Fibroblast of villous mesenchyme (primary cell): Measurements from ENCODE around the gene TUBA3D. TPM values are rescaled to one million over a fixed set of nuclear protein-coding genes. Genes with fewer than 3 reads are reported as not detected.
"Not testable (repeated sequence)": the region's sequence is repeated elsewhere in the genome, so short reads cannot be mapped to it uniquely, and the experiment has no call there.

Experiments used
- DNase-seq: peaks from one replicate; pipeline ENCODE4 v3.0.0-alpha.2; 2010; ENCODE audit warnings: low read depth
- H3K4me3 ChIP-seq: 2 replicates; pipeline ENCODE4 v1.5.1; 2011; ENCODE audit warnings: low read depth, mild to moderate bottlenecking, low read length
- total RNA-seq: library from RNA; depleted of rRNA; stranded (reverse); fragments of >200 nt; gene quantifications from 2 replicates; pipeline ENCODE4 v1.2.3, GENCODE V29; 2012
- TF ChIP-seq, protein P1 (sequence below): IDR thresholded peaks from 2 replicates; pipeline ENCODE4 v1.5.1; 2012; ENCODE audit warnings: low read depth, mild to moderate bottlenecking, low read length; ENCODE audit not compliant: insufficient read depth

The TUBA3D gene
- total RNA-seq, 1 donor = not detected

DNA sequence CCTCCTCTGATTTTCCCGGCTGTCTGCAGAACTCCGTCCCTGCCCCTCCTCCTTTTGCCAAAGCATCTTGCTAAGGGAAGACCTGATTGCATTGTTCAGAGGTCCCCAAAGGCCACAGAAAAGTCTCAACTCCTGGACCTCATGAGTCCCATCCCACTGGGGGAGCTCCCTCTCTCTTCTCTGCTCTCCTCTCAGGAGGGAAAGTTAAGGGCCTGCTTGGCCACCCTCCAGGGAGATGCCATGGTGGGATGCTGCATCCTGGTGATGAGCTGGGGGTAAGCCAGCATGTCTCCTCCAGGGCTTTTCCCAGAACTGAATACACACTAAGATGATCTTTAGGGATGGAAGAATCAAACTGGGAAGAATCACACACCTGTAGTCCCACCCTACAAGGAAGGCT, 2.7 kb upstream of the TUBA3D start:
- H3K4me3 ChIP-seq, DNase-seq: not testable (repeated sequence)

GRCh38 chr2:131476363-131476762, 444 bp downstream of the TUBA3D start:
- not testable (repeated sequence) for H3K4me3 ChIP-seq, DNase-seq

DNA sequence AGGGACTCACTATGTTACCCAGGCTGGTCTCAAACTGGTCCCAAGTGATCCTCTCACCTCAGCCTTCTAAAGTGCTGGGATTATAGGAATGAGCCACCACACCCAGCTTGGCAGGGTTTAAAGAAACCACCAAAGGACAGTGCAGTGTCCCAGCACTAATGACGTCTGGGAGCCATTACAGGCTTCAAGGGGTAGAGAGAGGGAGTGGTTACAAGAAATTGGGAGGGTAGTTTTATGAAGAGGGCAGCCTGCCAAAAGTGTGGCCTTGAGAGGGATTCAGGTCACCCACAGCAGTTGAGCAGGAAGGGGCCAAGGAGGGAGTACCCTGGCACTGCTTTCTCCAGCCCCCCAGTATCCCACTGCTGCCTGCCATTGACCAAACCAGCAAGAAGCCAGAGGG, 1.3 kb downstream of the TUBA3D start:
- not testable (repeated sequence) for DNase-seq, H3K4me3 ChIP-seq

GRCh38 chr2:131478074-131478849, 2.3 kb downstream of the TUBA3D start:
- not testable (repeated sequence) for H3K4me3 ChIP-seq, DNase-seq

DNA sequence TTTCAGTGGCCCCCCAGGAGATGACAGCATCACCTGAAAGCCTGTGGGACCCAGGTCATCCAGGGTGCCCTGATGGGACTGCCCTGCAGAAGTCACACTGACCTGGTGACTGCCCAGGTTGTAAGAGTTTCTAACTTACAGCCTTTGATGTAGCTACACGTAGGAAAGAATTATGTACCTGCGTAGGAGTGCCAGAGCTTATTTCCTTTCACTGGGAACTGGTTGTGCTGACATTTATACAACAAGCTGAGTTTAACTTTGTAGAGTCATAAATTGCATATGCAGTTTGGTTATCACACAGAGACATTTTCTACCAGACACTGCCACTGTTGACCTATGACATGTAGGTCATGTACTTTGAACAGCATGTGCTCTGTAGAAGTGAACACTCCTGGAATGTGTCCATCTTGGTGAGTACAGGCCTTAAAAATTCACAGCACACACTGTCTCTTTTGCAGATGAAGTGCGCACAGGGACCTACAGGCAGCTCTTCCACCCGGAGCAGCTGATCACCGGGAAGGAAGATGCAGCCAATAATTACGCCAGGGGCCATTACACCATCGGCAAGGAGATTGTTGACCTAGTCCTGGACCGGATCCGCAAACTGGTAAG, 3.0 kb downstream of the TUBA3D start:
- peak; percentile 31 for DNase-seq
- not testable (repeated sequence) for H3K4me3 ChIP-seq

DNA sequence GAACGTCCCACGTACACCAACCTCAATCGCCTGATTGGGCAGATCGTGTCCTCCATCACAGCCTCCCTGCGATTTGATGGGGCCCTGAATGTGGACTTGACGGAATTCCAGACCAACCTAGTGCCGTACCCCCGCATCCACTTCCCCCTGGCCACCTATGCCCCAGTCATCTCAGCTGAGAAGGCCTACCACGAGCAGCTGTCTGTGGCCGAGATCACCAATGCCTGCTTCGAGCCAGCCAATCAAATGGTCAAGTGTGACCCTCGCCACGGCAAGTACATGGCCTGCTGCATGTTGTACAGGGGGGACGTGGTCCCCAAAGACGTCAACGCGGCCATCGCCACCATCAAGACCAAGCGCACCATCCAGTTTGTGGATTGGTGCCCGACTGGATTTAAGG, 4.4 kb downstream of the TUBA3D start:
- not testable (repeated sequence) for DNase-seq, H3K4me3 ChIP-seq

GRCh38 chr2:131482506-131483155, 6.7 kb downstream of the TUBA3D start:
- H3K4me3 ChIP-seq, DNase-seq: not testable (repeated sequence)

DNA sequence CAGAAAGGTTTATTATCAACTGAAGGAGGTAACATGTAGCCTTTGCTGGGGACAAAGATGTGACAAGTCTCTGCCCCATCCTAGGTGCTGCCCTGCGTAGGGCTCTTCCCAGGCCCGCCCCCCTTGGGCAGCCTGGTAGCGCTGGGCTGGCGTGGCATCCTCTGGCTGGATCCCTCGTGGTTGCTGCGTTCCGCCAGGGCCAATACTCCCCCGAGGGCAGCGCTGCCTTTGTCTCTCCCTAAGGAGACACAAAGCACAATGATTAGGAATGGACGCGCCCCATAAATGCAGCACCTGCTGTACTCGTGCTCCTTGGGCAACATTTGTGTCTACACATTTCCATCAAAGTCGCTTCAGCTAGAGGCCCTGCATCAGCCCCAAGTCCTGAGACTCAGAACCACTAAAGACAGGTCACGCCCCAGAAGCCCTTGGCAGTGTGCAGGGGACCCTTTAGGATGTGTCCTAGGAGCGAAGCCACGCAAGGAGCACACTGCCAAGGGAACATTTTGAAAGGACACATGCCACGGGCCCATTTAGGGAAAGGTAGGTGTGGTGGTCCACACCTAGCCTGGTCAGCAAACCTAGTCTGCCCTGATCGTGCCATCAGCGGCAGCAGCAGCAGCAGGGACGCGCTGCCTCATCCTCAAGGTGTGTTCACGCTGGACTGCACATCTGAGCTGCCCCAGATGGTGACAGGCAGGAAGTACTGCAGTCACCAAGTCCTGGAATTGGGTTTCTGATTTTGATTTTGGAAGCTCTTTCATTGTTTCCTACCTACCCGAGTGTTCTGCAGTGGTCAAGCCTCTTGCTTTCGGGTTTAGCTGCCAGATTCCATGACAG, 8.3 kb downstream of the TUBA3D start:
- DNase-seq, H3K4me3 ChIP-seq: not testable (repeated sequence)

DNA sequence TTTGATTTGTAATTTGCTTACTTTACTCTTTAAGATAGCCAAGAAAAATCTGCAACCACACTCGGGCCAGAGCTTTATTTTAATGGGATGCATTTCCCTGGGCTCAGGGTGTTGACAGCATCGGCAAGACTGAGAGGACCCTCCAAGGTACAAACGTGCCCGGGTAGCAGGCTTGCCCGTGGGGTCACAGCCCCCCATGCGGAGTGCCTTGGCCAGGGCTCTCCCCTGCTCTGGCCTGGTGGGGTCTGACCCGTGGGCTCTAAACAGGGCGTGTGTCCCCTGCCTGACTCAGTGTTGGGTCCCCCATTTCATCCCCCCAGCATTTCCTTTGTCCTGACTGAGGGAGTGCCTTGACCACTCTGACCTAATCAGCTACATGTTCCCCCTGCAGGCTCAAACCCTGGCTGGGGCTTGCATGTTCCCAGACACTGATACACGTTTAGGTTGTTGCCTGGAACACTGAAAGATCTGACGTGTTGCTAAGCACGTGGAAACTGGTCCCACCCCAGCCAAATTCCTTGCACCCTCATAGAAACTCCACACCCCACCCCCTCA, 9.1 kb downstream of the TUBA3D start:
- not testable (repeated sequence) for DNase-seq, H3K4me3 ChIP-seq

DNA sequence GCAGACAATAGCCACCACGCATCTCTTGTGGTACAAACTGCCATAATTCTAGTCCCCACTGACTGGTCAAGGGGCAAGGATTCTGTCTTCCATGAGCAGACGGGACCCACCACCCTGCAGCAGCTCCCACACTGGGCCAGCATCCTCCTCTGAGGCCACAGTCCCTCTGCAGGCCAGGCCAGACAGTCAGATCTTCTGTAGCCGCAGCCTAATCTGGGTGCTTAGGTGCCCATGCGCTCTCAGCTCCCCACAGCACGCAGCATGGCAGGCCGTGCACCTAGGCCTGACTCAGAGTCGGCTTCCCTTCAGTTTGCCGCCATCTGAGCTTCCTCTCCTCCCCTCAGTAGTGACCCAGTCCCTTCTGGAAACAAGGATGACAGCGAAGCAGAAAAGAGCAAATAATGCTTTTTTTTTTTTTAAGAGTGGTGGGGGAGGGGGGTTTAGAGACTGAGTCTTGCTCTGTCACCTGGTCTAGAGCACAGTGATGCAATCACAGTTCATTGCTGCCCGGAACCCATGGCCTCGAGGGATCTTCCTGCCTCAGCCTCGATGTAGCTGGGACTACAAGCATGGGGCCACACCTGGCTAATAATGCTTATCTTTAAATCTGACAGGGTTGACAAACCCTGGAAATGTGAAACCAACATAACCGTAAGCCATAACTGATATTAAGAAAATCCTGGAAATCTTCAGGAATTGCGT, 10.4 kb downstream of the TUBA3D start:
- not testable (repeated sequence) for H3K4me3 ChIP-seq, DNase-seq

- TF ChIP-seq, protein P1, sequence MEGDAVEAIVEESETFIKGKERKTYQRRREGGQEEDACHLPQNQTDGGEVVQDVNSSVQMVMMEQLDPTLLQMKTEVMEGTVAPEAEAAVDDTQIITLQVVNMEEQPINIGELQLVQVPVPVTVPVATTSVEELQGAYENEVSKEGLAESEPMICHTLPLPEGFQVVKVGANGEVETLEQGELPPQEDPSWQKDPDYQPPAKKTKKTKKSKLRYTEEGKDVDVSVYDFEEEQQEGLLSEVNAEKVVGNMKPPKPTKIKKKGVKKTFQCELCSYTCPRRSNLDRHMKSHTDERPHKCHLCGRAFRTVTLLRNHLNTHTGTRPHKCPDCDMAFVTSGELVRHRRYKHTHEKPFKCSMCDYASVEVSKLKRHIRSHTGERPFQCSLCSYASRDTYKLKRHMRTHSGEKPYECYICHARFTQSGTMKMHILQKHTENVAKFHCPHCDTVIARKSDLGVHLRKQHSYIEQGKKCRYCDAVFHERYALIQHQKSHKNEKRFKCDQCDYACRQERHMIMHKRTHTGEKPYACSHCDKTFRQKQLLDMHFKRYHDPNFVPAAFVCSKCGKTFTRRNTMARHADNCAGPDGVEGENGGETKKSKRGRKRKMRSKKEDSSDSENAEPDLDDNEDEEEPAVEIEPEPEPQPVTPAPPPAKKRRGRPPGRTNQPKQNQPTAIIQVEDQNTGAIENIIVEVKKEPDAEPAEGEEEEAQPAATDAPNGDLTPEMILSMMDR = no peak
- H3K4me3 ChIP-seq = no peak overlapping the region
- no peak for DNase-seq
These were observed 12.6 kb downstream of the TUBA3D start for GRCh38 chr2:131488306-131489205.

- DNase-seq = not testable (repeated sequence)
These were observed 14.9 kb downstream of the TUBA3D start for GRCh38 chr2:131490616-131491468.

GRCh38 chr2:131491469-131491836, 15.5 kb downstream of the TUBA3D start:
- peak overlapping the region; percentile 54 for H3K4me3 ChIP-seq
- DNase-seq = not testable (repeated sequence)

More at GRCh38 chr2:131490616-131491468, 14.9 kb downstream of the TUBA3D start:
- H3K4me3 ChIP-seq = peak overlapping the region; percentile 54

DNA sequence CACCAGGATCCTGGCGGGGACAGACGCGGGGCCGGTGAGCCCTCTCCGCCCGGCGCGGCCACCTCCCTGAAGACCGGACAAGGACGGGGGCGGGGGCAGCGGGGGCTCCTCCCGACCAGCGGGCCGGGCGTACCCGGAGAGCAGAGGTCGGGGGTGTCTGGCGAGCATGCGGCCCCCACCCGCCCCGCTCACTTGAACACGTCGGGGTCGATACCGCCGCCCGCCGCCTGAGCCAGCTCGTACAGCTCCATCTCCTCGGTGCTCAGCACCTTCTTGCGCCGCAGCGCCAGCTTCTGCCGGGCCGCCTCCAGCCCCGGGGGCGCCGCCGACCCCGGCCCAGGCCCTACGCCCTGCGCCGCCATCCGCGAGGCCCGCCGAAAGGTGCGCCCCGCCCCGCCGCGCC, 16.1 kb downstream of the TUBA3D start, which contains the start of gene MZT2A:
Gene MZT2A (minus strand): TSS at position 383 of the 403 bp plus-strand sequence. CDS start 21 bp downstream, at position 362.
- peak within 1 kb of the TSS; percentile 74 for H3K4me3 ChIP-seq
- DNase-seq = not testable (repeated sequence)
